Activated T-helper 17 cell treated with anti-CD3 and anti-CD28 coated beads, Interleukin-2, amount 50 U/mL, for 72 hours (primary cell): ENCODE measurements around the gene ZBTB7A. TPM values are rescaled to one million over a fixed set of nuclear protein-coding genes. Genes with fewer than 3 reads are reported as not detected.
"Not testable (repeated sequence)": the region's sequence is repeated elsewhere in the genome, so short reads cannot be mapped to it uniquely, and the experiment has no call there.

ENCODE experiments used
- ATAC-seq: fragments of 150-1000 bp; cut with Tn5 transposase; replicated peaks from 2 replicates; pipeline ENCODE4 v1.10.0; 2021; ENCODE audit warnings: mild to moderate bottlenecking, moderate library complexity
- H3K27ac Mint-ChIP-seq: one replicate; pipeline ENCODE4 v1.8.0; 2022; ENCODE audit warnings: mixed read lengths
- H3K27me3 Mint-ChIP-seq: one replicate; pipeline ENCODE4 v1.8.0; 2022; ENCODE audit warnings: mixed read lengths
- H3K36me3 Mint-ChIP-seq: one replicate; pipeline ENCODE4 v1.8.0; 2022; ENCODE audit warnings: low read depth, mild to moderate bottlenecking, mixed read lengths
- H3K4me1 Mint-ChIP-seq: one replicate; pipeline ENCODE4 v1.8.0; 2022; ENCODE audit warnings: mixed read lengths
- H3K4me3 Mint-ChIP-seq: one replicate; pipeline ENCODE4 v1.8.0; 2022; ENCODE audit warnings: mild to moderate bottlenecking, mixed read lengths
- H3K9me3 Mint-ChIP-seq: one replicate; pipeline ENCODE4 v1.8.0; 2022; ENCODE audit warnings: mixed read lengths
- total RNA-seq, 2 donors: library from RNA; stranded (reverse); gene quantifications; one replicate each; pipeline ENCODE4 v1.2.3, GENCODE V29; 2022

Gene ZBTB7A
- total RNA-seq, 2 donors from 2014 or later: 38.5 to 41.3 TPM

DNA sequence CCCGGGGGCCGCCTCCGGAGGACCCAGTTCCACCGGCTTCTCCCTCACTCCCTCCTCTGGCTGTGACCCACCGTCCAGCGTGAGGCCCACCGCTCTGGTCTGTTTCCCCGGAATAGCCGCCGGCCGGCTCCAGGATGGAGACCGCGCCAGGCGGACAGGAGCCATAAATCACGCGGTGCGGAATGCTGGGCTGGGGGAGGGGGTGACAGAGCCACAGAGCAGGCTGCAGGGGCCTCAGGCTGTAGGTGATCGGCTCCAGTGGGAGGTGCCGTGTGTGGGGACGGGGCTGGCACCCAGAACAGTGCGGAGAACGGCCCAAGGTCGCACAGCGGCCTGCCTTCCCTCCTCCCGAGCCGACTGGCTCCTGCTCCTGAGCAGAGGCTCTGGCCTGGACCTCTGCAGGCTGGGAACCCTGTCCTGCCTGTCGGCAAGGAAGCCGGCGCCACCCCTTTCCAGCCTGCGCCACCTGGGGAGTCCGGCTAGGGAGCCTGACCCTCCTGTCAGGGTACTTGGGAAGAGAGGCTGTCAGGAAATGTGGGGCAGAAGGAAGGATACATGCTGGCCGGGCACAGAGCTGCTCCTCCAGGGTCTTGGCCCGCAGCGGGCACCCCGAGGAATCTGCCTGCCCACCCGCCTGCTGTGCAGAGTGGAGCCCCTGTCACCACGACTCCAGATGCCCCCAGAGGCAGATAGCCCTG, 50.8 kb downstream of the ZBTB7A start:
- ATAC-seq: no peak
- H3K4me3 Mint-ChIP-seq: no peak overlapping the region
- H3K27me3 Mint-ChIP-seq: no peaks in the 10 kb centered on the region
- H3K4me1 Mint-ChIP-seq: peaks cover 4% of the 10 kb centered on the region
- peaks cover 44% of the 10 kb centered on the region for H3K36me3 Mint-ChIP-seq
- H3K27ac Mint-ChIP-seq: no peak overlapping the region
- H3K9me3 Mint-ChIP-seq: no peaks in the 10 kb centered on the region

GRCh38 chr19:4014541-4015491, 51.9 kb downstream of the ZBTB7A start:
- Mint-ChIP-seq H3K36me3 (peaks cover 36% of the 10 kb centered on the region), H3K4me3 (no peak overlapping the region), H3K27ac (no peak overlapping the region), H3K27me3 (no peaks in the 10 kb centered on the region), H3K4me1 (peaks cover 4% of the 10 kb centered on the region), H3K9me3 (no peaks in the 10 kb centered on the region)
- peak; percentile 50 for ATAC-seq

- H3K27me3 Mint-ChIP-seq: no peaks in the 10 kb centered on the region
- H3K4me1 Mint-ChIP-seq: peaks cover 5% of the 10 kb centered on the region
- no peaks in the 10 kb centered on the region for H3K9me3 Mint-ChIP-seq
- no peak overlapping the region for H3K4me3 Mint-ChIP-seq
- H3K36me3 Mint-ChIP-seq: peaks cover 36% of the 10 kb centered on the region
- ATAC-seq: no peak
- no peak overlapping the region for H3K27ac Mint-ChIP-seq
These were observed 52.7 kb downstream of the ZBTB7A start for GRCh38 chr19:4013886-4014540.

DNA sequence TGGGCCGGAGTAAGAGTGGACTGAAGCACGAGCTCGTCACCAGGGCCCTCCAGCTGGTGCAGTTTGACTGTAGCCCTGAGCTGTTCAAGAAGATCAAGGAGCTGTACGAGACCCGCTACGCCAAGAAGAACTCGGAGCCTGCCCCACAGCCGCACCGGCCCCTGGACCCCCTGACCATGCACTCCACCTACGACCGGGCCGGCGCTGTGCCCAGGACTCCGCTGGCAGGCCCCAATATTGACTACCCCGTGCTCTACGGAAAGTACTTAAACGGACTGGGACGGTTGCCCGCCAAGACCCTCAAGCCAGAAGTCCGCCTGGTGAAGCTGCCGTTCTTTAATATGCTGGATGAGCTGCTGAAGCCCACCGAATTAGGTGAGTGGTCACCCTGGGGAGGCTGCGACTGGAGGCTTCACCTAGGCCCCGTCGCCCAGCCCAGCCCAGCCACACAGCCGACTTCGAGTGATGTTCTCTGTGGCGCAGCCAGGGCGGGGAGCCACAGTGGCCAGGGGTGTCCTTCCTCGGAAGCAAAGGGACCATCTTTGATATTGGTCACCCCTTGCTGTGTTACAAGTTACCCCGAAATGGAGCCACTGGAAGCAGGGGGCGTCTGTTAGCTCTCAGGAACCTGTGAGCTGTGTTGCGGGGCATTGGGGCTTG, 53.6 kb downstream of the ZBTB7A start:
- H3K4me1 Mint-ChIP-seq: peaks cover 11% of the 10 kb centered on the region
- no peak overlapping the region for H3K4me3 Mint-ChIP-seq
- H3K36me3 Mint-ChIP-seq: peaks cover 34% of the 10 kb centered on the region
- no peak overlapping the region for H3K27ac Mint-ChIP-seq
- no peaks in the 10 kb centered on the region for H3K27me3 Mint-ChIP-seq
- no peaks in the 10 kb centered on the region for H3K9me3 Mint-ChIP-seq
- no peak for ATAC-seq

DNA sequence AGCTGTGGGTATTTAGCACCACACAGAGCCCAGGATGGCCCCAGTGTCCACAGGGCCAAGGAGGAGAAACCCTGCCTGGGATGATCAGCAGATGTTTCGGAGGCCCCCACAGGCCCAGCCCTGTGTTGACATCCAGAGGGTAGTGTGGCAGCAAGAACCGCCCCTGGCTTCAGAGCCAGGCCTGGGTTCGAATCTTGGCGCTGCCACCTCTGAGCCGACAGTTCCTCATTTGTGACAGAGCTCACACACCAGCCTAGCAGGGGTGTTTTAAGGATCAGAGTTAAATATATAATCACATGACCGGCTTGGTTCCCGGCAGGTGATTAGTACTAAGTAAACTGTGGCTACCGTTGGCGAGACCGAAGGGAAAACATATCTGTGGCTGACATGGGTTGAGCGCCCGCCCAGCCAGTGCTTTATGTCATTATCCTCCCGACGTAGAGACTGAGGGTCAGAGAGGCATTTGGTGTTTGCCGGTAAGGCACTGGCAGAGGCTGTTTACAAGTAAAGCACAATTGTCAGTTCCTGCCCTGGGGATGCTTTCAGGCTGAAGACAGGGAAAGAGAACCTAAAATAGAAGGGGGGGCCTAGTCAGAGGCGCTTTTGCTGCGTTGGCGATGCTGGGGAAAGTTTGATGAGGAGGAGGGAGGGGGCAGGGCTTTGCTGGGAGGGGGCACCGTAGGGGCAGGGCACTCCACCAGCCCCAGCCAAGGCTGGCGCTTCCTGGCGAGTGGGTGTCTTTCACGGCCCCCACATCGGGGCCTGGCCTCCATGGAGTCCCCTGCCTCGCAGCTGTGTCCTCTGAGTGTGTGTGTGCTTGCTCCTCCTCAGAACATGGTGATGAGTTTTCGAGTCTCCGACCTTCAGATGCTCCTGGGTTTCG, 54.4 kb downstream of the ZBTB7A start:
- no peak overlapping the region for H3K27ac Mint-ChIP-seq
- peaks cover 30% of the 10 kb centered on the region for H3K36me3 Mint-ChIP-seq
- H3K27me3 Mint-ChIP-seq: no peaks in the 10 kb centered on the region
- ATAC-seq: no peak
- H3K4me3 Mint-ChIP-seq: no peak overlapping the region
- peaks cover 11% of the 10 kb centered on the region for H3K4me1 Mint-ChIP-seq
- no peaks in the 10 kb centered on the region for H3K9me3 Mint-ChIP-seq

DNA sequence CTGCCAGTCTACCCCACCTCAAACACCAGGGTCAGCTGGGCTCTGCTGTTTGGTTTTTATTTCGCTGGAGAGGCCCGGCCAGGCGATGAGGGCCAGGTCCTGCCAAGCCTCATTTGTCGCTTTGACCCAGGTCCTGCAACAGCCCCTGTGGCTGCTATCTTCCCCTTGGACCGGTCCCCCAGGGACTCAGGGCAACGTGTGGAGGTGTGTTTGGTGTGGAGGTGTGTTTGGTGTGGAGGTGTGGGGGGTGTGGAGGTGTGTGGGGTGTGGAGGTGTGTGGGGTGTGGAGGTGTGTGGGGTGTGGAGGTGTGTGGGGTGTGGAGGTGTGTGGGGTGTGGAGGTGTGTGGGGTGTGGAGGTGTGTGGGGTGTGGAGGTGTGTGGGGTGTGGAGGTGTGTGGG, 55.3 kb downstream of the ZBTB7A start:
- Mint-ChIP-seq H3K4me1 (peaks cover 11% of the 10 kb centered on the region), H3K4me3 (peak overlapping the region; percentile 16), H3K36me3 (peaks cover 30% of the 10 kb centered on the region)
- H3K27ac Mint-ChIP-seq, H3K9me3 Mint-ChIP-seq, ATAC-seq, H3K27me3 Mint-ChIP-seq: not testable (repeated sequence)

GRCh38 chr19:4010808-4011110, 55.9 kb downstream of the ZBTB7A start:
- no peak for ATAC-seq
- Mint-ChIP-seq H3K27ac (no peak overlapping the region), H3K9me3 (no peaks in the 10 kb centered on the region), H3K4me3 (peak overlapping the region; percentile 16), H3K4me1 (peaks cover 11% of the 10 kb centered on the region), H3K27me3 (no peaks in the 10 kb centered on the region), H3K36me3 (peaks cover 23% of the 10 kb centered on the region)

DNA sequence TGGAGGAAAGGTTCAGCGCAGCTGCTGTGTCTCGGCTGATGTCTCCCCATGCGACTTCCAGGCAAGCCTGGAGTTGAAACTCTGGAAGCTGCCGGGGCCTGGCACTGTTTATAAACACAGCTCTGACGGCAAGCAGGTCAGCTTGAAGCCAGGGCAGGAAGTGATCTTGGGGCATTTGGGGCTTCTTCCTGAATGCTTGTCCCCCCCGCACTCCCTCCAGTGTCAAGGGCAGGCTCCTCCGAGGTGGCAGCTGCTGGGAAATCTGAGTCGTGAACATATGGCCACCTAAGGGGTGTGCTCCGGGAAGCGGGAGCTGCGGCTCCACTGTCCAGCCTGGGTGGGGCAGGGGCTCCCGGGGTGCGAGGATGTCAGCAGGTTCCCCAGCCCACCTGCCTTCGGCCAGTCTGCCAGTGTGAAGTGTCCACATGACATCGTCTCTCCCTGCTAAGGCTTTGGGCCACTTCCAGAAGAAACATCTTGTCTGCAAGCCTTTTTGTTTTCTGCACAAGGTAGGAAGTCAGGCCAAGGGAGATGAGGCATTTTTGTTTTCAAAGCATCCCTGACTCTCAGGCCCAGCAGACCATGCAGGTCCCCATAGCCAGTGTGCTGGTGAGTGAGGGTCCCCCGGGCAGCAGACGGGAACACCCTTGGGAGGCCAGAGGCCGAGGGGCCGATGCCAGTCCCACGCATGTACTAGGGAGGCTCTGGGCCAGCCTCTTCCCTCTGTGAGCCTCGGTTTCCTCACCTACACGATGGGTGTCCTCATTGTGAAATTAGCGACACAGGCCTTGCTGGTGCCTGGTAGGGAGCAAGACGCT, 56.5 kb downstream of the ZBTB7A start:
- Mint-ChIP-seq H3K36me3 (peaks cover 19% of the 10 kb centered on the region), H3K4me1 (peaks cover 11% of the 10 kb centered on the region), H3K4me3 (peak overlapping the region; percentile 85), H3K9me3 (no peaks in the 10 kb centered on the region), H3K27ac (peak overlapping the region; percentile 93), H3K27me3 (no peaks in the 10 kb centered on the region)
- no peak for ATAC-seq

- ATAC-seq: no peak
- H3K36me3 Mint-ChIP-seq: peaks cover 14% of the 10 kb centered on the region
- peak overlapping the region; percentile 93 for H3K27ac Mint-ChIP-seq
- peak overlapping the region; percentile 85 for H3K4me3 Mint-ChIP-seq
- H3K27me3 Mint-ChIP-seq: no peaks in the 10 kb centered on the region
- H3K4me1 Mint-ChIP-seq: peaks cover 10% of the 10 kb centered on the region
- H3K9me3 Mint-ChIP-seq: no peaks in the 10 kb centered on the region
These were observed 58.7 kb downstream of the ZBTB7A start for GRCh38 chr19:4007836-4008539.

DNA sequence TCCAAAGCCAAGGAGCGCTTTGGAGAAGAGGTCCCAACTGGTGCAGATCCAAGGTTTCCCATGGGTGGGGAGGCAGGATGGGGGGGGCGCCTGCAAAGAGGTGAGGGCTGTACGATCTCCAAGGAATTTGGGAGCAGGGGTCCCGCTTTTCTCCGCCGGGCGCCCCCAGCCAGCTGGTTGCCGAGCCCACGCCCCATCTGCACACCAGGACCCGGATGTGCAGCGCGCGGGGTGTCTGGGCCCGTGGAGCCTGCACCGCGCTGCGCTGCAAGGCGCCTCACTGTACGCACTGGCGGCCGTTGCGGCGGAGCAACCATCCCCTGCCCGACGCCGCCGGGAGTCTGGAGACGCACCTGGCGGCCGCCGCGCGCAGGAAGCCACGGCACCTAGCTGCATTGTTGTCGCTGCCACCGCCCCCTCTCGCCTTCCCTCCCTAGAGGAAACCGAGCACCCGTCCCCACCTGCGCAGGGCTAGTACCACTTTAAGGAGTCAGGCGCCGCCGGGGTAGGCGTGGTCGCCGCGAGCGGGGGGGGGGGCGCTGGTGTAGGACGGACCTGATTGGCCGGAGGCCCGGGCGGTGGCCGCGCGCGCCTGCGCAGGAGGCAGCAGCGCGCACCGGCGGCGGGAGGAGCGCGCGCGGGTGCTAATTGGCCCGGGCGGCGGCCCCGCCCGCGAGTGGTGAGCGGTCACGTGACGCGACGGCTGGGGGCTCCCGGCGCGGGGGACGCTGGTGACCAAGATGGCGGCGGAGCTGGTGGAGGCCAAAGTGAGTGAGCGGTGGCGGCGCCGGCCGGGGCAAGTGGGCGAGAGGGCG, 59.5 kb downstream of the ZBTB7A start, which contains the start of gene PIAS4:
Gene PIAS4, plus strand, starts transcription at position 716 of the 815 bp plus-strand sequence. Its CDS starts 25 bp downstream, at position 741.
- peaks cover 7% of the 10 kb centered on the region for H3K36me3 Mint-ChIP-seq
- ATAC-seq: peak; percentile 95
- H3K27me3 Mint-ChIP-seq: no peaks in the 10 kb centered on the region
- H3K4me3 Mint-ChIP-seq: peak within 1 kb of the TSS; percentile 85
- H3K9me3 Mint-ChIP-seq: no peaks in the 10 kb centered on the region
- H3K27ac Mint-ChIP-seq: peak within 1 kb of the TSS; percentile 93
- peaks cover 8% of the 10 kb centered on the region for H3K4me1 Mint-ChIP-seq

DNA sequence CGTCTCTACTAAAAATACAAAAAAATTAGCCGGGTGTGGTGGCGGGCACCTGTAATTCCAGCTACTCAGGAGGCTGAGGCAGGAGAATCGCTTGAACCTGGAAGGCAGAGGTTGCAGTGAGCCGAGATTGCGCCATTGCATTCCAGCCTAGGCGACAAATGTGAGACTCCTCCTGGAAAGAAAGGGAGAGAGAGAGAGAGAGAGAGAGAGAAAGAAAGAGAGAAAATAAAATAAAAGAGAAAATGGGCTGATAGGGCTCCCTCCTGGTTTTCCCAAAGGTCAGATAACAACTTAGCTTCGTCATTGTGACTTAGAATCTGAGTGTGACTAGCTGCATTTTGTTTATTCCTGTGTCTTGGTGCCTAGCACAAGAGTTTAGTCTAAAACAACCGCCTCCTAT, 61.3 kb downstream of the ZBTB7A start:
- not testable (repeated sequence) for H3K4me1 Mint-ChIP-seq, H3K9me3 Mint-ChIP-seq, H3K36me3 Mint-ChIP-seq, ATAC-seq, H3K27ac Mint-ChIP-seq, H3K27me3 Mint-ChIP-seq
- peak overlapping the region; percentile 21 for H3K4me3 Mint-ChIP-seq

DNA sequence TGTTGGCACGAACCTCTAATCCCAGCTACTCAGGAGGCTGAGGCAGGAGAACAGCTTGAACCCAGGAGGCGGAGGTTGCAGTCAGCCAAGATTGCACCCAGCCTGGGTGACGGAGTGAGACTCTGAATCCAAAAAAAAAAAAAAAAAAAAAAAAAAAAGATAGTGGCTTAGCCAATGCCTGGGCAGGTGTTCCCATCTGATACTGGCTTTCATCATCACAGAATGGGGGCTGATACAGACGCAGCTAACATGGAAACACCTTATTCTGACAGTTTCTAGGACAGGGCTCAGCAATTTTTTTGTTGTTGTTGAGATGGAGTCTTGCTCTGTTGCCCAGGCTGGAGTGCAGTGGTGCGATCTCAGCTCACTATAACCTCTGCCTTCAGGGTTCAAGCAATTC, 65.9 kb downstream of the ZBTB7A start:
- H3K4me3 Mint-ChIP-seq, H3K9me3 Mint-ChIP-seq, H3K36me3 Mint-ChIP-seq, ATAC-seq, H3K27me3 Mint-ChIP-seq, H3K4me1 Mint-ChIP-seq, H3K27ac Mint-ChIP-seq: not testable (repeated sequence)
